Keratinocyte (primary cell): ENCODE measurements around the gene AFAP1L1.

Experiments used
- CTCF ChIP-seq, 3 experiments: IDR thresholded peaks in 1 of 3; conservative IDR thresholded peaks in 1 of 3; optimal IDR thresholded peaks in 1 of 3; 2 replicates in 2 of 3; 3 replicates in 1 of 3; pipeline versions ENCODE3 to v1.5.1; 2011; ENCODE audit warnings: low read length in 3 of 3, mild to moderate bottlenecking in 3 of 3, moderate library complexity in 2 of 3, control low read depth in 1 of 3, inconsistent platforms in 1 of 3; ENCODE audit not compliant: insufficient read depth in 2 of 3; ENCODE audit errors: extremely low read depth in 1 of 3
- EZH2 ChIP-seq: IDR thresholded peaks from one replicate; pipeline ENCODE4 v1.6.1; 2012; ENCODE audit warnings: inconsistent platforms, mild to moderate bottlenecking, low read length, moderate library complexity

- TF ChIP-seq EZH2 = no peak
- no peak for TF ChIP-seq CTCF (optimal IDR thresholded peaks at IDR 0.05 in 1 of 3, IDR thresholded peaks at IDR 0.05 in 1 of 3, conservative IDR thresholded peaks at IDR 0.05 in 1 of 3; ENCODE audit: extremely low read depth in 1 of 3, insufficient read depth in 2 of 3, low read length in 3 of 3)
These were observed 12.2 kb downstream of the AFAP1L1 start for GRCh38 chr5:149283626-149284480.
